Smooth muscle cell (in vitro differentiated cells): ENCODE results near the gene ERBB3. TPM values are rescaled to one million over a fixed set of nuclear protein-coding genes. Genes with fewer than 3 reads are reported as not detected.

ENCODE experiments used
- DNase-seq: peaks from one replicate; lab custom pipeline; 2025; ENCODE audit not compliant: unreplicated experiment; lab: John Stamatoyannopoulos, UW
- H2AFZ ChIP-seq: fragments of 200-600 bp; sonication (generic); 2 replicates; pipeline ENCODE4 v1.6.0; 2016; ENCODE audit warnings: antibody characterized with exemption, low read depth, mild to moderate bottlenecking
- H3F3A ChIP-seq: fragments of 200-600 bp; sonication (generic); 2 replicates; pipeline ENCODE4 v1.6.0; 2017; ENCODE audit warnings: antibody characterized with exemption, low read depth
- H3K27ac ChIP-seq: fragments of 200-600 bp; sonication (generic); 2 replicates; pipeline ENCODE4 v1.5.1; 2016; ENCODE audit warnings: low read depth, mild to moderate bottlenecking
- H3K27me3 ChIP-seq: fragments of 200-600 bp; sonication (generic); 2 replicates; pipeline ENCODE4 v1.6.1; 2016; ENCODE audit warnings: low read depth, mild to moderate bottlenecking
- H3K36me3 ChIP-seq: fragments of 200-600 bp; sonication (generic); 2 replicates; pipeline ENCODE4 v1.5.1; 2016; ENCODE audit warnings: low read depth
- H3K4me1 ChIP-seq: fragments of 200-600 bp; sonication (generic); 2 replicates; pipeline ENCODE4 v1.5.1; 2016; ENCODE audit warnings: low read depth
- H3K4me2 ChIP-seq: fragments of 200-600 bp; sonication (generic); 2 replicates; pipeline ENCODE4 v1.6.0; 2016; ENCODE audit warnings: mild to moderate bottlenecking
- H3K4me3 ChIP-seq: fragments of 200-600 bp; sonication (generic); 2 replicates; pipeline ENCODE4 v1.5.1; 2016; ENCODE audit warnings: mild to moderate bottlenecking
- H3K79me2 ChIP-seq: fragments of 200-600 bp; sonication (generic); 2 replicates; pipeline ENCODE4 v1.6.0; 2016; ENCODE audit warnings: low read depth, mild to moderate bottlenecking
- H3K9ac ChIP-seq: fragments of 200-600 bp; sonication (generic); 2 replicates; pipeline ENCODE4 v1.6.0; 2016; ENCODE audit warnings: low read depth
- H3K9me3 ChIP-seq: fragments of 200-600 bp; sonication (generic); replicated peaks from 2 replicates; pipeline ENCODE4 v1.5.1; 2016; ENCODE audit warnings: low read depth
- H4K20me1 ChIP-seq: fragments of 200-600 bp; sonication (generic); 2 replicates; pipeline ENCODE4 v1.6.0; 2016; ENCODE audit warnings: low read depth
- WGBS: methylation state at CpG from one replicate; pipeline ENCODE4 v1.1.7; 2016; ENCODE audit warnings: low lambda C conversion rate; 5-methylcytosine and 5-hydroxymethylcytosine counted together
- polyA plus RNA-seq: library from polyadenylated mRNA; unstranded; fragments of >200 nt; fragmentation: Nextera tagmentation; extraction: Ambion mirVana; gene quantifications from 2 replicates; pipeline ENCODE4 v1.2.1, GENCODE V29; 2016
- total RNA-seq: library from RNA; depleted of rRNA; stranded (reverse); fragments of >200 nt; gene quantifications from 2 replicates; pipeline ENCODE4 v1.2.3, GENCODE V29; 2014
- TF ChIP-seq, protein P1 (sequence below): fragments of 200-600 bp; sonication (generic); IDR thresholded peaks from 2 replicates; pipeline ENCODE4 v1.5.1; 2017; ENCODE audit warnings: borderline replicate concordance, mild to moderate bottlenecking, antibody characterized with exemption; ENCODE audit not compliant: insufficient read depth, poor library complexity, severe bottlenecking

The ERBB3 gene
- total and polyA plus RNA-seq, 2 experiments from 2014 or later, result 1.2 to 9.2 TPM

DNA sequence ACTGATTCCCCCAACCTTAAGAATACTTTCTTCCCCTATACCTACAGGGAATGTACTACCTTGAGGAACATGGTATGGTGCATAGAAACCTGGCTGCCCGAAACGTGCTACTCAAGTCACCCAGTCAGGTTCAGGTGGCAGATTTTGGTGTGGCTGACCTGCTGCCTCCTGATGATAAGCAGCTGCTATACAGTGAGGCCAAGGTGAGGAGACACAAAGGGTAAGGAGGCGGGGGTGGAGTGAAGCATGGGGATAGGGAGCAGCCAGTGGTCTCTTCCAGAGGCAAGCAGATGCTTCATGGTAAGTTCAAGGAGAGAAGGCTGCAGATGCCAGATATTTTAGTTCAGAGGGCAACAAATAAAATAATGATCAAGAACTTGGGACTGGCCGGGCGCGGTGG, 17.8 kb downstream of the ERBB3 start:
- no peak overlapping the region for H3K4me3 ChIP-seq
- TF ChIP-seq, protein P1, sequence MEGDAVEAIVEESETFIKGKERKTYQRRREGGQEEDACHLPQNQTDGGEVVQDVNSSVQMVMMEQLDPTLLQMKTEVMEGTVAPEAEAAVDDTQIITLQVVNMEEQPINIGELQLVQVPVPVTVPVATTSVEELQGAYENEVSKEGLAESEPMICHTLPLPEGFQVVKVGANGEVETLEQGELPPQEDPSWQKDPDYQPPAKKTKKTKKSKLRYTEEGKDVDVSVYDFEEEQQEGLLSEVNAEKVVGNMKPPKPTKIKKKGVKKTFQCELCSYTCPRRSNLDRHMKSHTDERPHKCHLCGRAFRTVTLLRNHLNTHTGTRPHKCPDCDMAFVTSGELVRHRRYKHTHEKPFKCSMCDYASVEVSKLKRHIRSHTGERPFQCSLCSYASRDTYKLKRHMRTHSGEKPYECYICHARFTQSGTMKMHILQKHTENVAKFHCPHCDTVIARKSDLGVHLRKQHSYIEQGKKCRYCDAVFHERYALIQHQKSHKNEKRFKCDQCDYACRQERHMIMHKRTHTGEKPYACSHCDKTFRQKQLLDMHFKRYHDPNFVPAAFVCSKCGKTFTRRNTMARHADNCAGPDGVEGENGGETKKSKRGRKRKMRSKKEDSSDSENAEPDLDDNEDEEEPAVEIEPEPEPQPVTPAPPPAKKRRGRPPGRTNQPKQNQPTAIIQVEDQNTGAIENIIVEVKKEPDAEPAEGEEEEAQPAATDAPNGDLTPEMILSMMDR, result no peak
- DNase-seq, result no peak
- no peaks in the 10 kb centered on the region for H3K9me3 ChIP-seq
- WGBS, result 95% methylated on average over 6 of the region's 6 CpGs
- no peak overlapping the region for H3K9ac ChIP-seq
- no peak overlapping the region for H2AFZ ChIP-seq
- no peak overlapping the region for H3K4me2 ChIP-seq
- H3K4me1 ChIP-seq, result no peaks in the 10 kb centered on the region
- peaks cover 5% of the 10 kb centered on the region for H3K27me3 ChIP-seq
- no peak overlapping the region for H3K27ac ChIP-seq
- no peaks in the 10 kb centered on the region for H3K79me2 ChIP-seq
- no peaks in the 10 kb centered on the region for H4K20me1 ChIP-seq
- H3F3A ChIP-seq, result no peaks in the 10 kb centered on the region
- no peaks in the 10 kb centered on the region for H3K36me3 ChIP-seq

DNA sequence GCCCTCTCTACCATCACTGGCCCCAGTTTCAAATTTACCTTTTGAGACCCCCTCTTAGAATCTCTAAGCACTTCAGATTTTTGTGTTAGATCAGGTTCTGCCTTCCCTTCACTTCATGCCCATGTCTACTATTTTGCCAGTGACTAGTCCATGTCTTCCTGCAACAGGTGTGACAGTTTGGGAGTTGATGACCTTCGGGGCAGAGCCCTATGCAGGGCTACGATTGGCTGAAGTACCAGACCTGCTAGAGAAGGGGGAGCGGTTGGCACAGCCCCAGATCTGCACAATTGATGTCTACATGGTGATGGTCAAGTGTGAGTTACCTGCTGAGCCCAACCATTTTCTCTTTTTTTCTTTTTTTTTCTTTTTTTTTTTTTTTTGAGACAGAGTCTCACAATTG, 18.6 kb downstream of the ERBB3 start:
- H3K27ac ChIP-seq, result no peak overlapping the region
- no peak overlapping the region for H3K4me3 ChIP-seq
- no peak overlapping the region for H3K9ac ChIP-seq
- no peak overlapping the region for H3K4me2 ChIP-seq
- no peak for DNase-seq
- TF ChIP-seq, protein P1, result no peak
- H3K36me3 ChIP-seq, result no peaks in the 10 kb centered on the region
- peaks cover 5% of the 10 kb centered on the region for H3K27me3 ChIP-seq
- H3K9me3 ChIP-seq, result no peaks in the 10 kb centered on the region
- H4K20me1 ChIP-seq, result no peaks in the 10 kb centered on the region
- 92% methylated on average over 3 of the region's 3 CpGs for WGBS
- no peak overlapping the region for H2AFZ ChIP-seq
- H3F3A ChIP-seq, result no peaks in the 10 kb centered on the region
- H3K79me2 ChIP-seq, result no peaks in the 10 kb centered on the region
- peaks cover 5% of the 10 kb centered on the region for H3K4me1 ChIP-seq

DNA sequence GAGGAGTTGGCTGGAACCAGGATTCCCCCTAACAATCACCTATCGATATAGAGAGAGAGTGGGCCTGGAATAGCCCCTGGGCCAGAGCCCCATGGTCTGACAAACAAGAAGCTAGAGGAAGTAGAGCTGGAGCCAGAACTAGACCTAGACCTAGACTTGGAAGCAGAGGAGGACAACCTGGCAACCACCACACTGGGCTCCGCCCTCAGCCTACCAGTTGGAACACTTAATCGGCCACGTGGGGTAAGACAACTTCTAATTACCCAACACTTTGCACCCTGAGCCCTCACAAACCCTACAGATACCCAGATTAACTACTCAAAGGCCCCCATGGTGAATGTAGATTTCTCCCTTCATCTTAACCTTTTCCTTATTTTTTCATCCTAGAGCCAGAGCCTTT, 19.8 kb downstream of the ERBB3 start:
- no peak for DNase-seq
- Histone ChIP-seq H2AFZ (no peak overlapping the region), H3K27ac (no peak overlapping the region), H3K9me3 (no peaks in the 10 kb centered on the region), H3K27me3 (peaks cover 5% of the 10 kb centered on the region), H3K79me2 (peaks cover 3% of the 10 kb centered on the region), H3K4me2 (no peak overlapping the region), H4K20me1 (no peaks in the 10 kb centered on the region), H3K36me3 (no peaks in the 10 kb centered on the region), H3K4me1 (peaks cover 7% of the 10 kb centered on the region), H3K4me3 (no peak overlapping the region), H3F3A (no peaks in the 10 kb centered on the region), H3K9ac (no peak overlapping the region)
- 89% methylated on average over 4 of the region's 4 CpGs for WGBS
- TF ChIP-seq, protein P1, result no peak

- Histone ChIP-seq H3K27me3 (peaks cover 5% of the 10 kb centered on the region), H3K9me3 (no peaks in the 10 kb centered on the region), H3K36me3 (no peaks in the 10 kb centered on the region), H3K4me2 (no peak overlapping the region), H3K9ac (no peak overlapping the region), H3K4me1 (peaks cover 17% of the 10 kb centered on the region), H2AFZ (no peak overlapping the region), H3K27ac (no peak overlapping the region), H3K4me3 (no peak overlapping the region), H3F3A (no peaks in the 10 kb centered on the region), H4K20me1 (peaks cover 9% of the 10 kb centered on the region), H3K79me2 (peaks cover 16% of the 10 kb centered on the region)
- WGBS, result 98% methylated on average over 14 of the region's 14 CpGs
- TF ChIP-seq, protein P1, result no peak
- no peak for DNase-seq
Observed at GRCh38 chr12:56101045-56101444, 21.1 kb downstream of the ERBB3 start.
